Vagina (tissue), 2 donors: ENCODE measurements around the gene TMEM183A.

Experiments used
- CTCF ChIP-seq, 3 experiments: fragments of 450-650 bp in 2 of 3; fragments of 200-600 bp in 1 of 3; sonication (generic) in 1 of 3; IDR thresholded peaks; one replicate each; pipeline ENCODE4 v1.5.1; 2017 to 2019; ENCODE audit warnings: antibody characterized with exemption in 3 of 3, mild to moderate bottlenecking in 2 of 3, moderate library complexity in 2 of 3
- POLR2A ChIP-seq, 2 donors: fragments of 450-650 bp; IDR thresholded peaks; one replicate each; pipeline ENCODE4 v1.6.1; 2017; ENCODE audit warnings: antibody characterized with exemption in 2 of 2, mild to moderate bottlenecking in 2 of 2, moderate library complexity in 2 of 2
- POLR2AphosphoS5 ChIP-seq, 2 donors: sonication (generic); formaldehyde crosslinking; IDR thresholded peaks; one replicate each; pipeline ENCODE4 v1.9.0; 2017; ENCODE audit warnings: antibody characterized with exemption in 2 of 2, mild to moderate bottlenecking in 2 of 2, low read depth in 1 of 2; ENCODE audit not compliant: insufficient read depth in 1 of 2

GRCh38 chr1:203011582-203011981, 4.4 kb downstream of the TMEM183A start:
- TF ChIP-seq CTCF (IDR thresholded peaks at IDR 0.05) = no peak
- TF ChIP-seq POLR2A (IDR thresholded peaks at IDR 0.05) = no peak
- no peak for TF ChIP-seq POLR2AphosphoS5 (IDR thresholded peaks at IDR 0.05; ENCODE audit: insufficient read depth in 1 of 2, low read depth in 1 of 2)
